SIG-M5 treated with dmso at 0.1 percent for 504 hours (cell line): ENCODE data around the gene HIBCH.
A peak's percentile ranks its signal among the peaks of the same experiment; 100 is the strongest.
"Not testable (repeated sequence)": the region's sequence is repeated elsewhere in the genome, so short reads cannot be mapped to it uniquely, and the experiment has no call there.

Experiments used
- DNase-seq: peaks from one replicate; lab custom pipeline; 2025; ENCODE audit not compliant: unreplicated experiment; lab: John Stamatoyannopoulos, UW

Gene HIBCH

GRCh38 chr2:190311893-190312634 is 7.6 kb downstream of the HIBCH start:
- no peak for DNase-seq

GRCh38 chr2:190308031-190308430 is 11.6 kb downstream of the HIBCH start:
- no peak for DNase-seq

GRCh38 chr2:190304404-190304803 is 15.2 kb downstream of the HIBCH start:
- DNase-seq: no peak

GRCh38 chr2:190303647-190304046 is 16.0 kb downstream of the HIBCH start:
- no peak for DNase-seq

GRCh38 chr2:190302052-190302451 is 17.6 kb downstream of the HIBCH start:
- DNase-seq: no peak

GRCh38 chr2:190301032-190301431 is 18.6 kb downstream of the HIBCH start:
- DNase-seq: no peak

- not testable (repeated sequence) for DNase-seq
Observed at GRCh38 chr2:190297880-190298279, 21.7 kb downstream of the HIBCH start.

GRCh38 chr2:190283783-190284182 is 35.8 kb downstream of the HIBCH start:
- no peak for DNase-seq

- DNase-seq: no peak
Observed at GRCh38 chr2:190280565-190281350, 38.9 kb downstream of the HIBCH start.

GRCh38 chr2:190279256-190280134 is 40.1 kb downstream of the HIBCH start:
- DNase-seq: not testable (repeated sequence)

- peak; percentile 7 for DNase-seq
Observed at GRCh38 chr2:190277234-190278112, 42.2 kb downstream of the HIBCH start.

- no peak for DNase-seq
Observed at GRCh38 chr2:190272457-190272842, 47.2 kb downstream of the HIBCH start.

- DNase-seq: no peak
Observed at GRCh38 chr2:190271783-190272456, 47.7 kb downstream of the HIBCH start.

GRCh38 chr2:190270298-190270697 is 49.3 kb downstream of the HIBCH start:
- DNase-seq: no peak

GRCh38 chr2:190269699-190270098 is 49.9 kb downstream of the HIBCH start:
- not testable (repeated sequence) for DNase-seq

GRCh38 chr2:190267302-190267701 is 52.3 kb downstream of the HIBCH start:
- DNase-seq: no peak

- no peak for DNase-seq
Observed at GRCh38 chr2:190266314-190266713, 53.3 kb downstream of the HIBCH start.

GRCh38 chr2:190261851-190262250 is 57.8 kb downstream of the HIBCH start:
- DNase-seq: no peak

GRCh38 chr2:190256087-190256486 is 63.5 kb downstream of the HIBCH start:
- DNase-seq: no peak

- DNase-seq: no peak
Observed at GRCh38 chr2:190255676-190256075, 64.0 kb downstream of the HIBCH start.
